ENCODE results near the gene APOC1.
"Not testable (repeated sequence)": the region's sequence is repeated elsewhere in the genome, so short reads cannot be mapped to it uniquely, and the experiment has no call there.

The APOC1 gene

GRCh38 chr19:44914433-44915206, at the start of gene APOC1:
APOC1 (plus strand) TSS chr19:44914608; CDS start chr19:44914892, 284 bp downstream.
- DNase-seq (ENCODE audit: extremely low read depth in 1 of 2, low read depth in 1 of 2) = peak; percentile 57 to 71

DNA sequence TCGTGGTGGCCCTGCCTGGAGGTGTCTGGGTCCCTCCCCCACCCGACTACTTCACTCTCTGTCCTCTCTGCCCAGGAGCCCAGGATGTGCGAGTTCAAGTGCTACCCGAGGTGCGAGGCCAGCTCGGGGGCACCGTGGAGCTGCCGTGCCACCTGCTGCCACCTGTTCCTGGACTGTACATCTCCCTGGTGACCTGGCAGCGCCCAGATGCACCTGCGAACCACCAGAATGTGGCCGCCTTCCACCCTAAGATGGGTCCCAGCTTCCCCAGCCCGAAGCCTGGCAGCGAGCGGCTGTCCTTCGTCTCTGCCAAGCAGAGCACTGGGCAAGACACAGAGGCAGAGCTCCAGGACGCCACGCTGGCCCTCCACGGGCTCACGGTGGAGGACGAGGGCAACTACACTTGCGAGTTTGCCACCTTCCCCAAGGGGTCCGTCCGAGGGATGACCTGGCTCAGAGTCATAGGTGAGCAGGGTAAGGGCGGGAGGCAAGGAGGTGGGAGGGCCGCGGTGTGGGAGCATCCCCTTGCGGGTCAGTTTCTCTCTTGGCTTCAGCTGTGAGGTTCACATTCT, 49.1 kb upstream of the APOC1 start:
- no peak for DNase-seq (ENCODE audit: extremely low read depth in 1 of 2, low read depth in 1 of 2)

GRCh38 chr19:44866664-44867063, 47.7 kb upstream of the APOC1 start:
- no peak for DNase-seq (ENCODE audit: extremely low read depth in 1 of 2, low read depth in 1 of 2)

DNA sequence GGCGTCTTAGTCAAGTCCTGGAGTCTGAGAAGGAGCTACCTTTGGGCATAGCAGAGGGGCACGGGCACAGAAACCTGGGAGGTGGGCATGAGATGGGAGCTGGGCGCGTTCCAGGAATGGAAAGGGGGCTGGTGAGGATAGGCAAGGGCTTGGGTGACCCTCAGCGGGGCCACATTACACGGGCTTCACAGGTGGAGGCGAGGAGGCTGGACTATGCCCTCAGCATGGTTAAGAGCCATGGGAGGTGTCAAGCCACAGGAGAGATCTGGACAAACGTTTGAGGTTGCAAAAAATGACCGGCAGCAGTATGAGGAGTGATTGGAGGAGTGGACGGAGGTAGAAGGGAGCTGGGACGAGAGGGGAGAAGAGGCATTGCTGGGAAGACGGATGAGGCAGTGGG, 46.8 kb upstream of the APOC1 start:
- DNase-seq (ENCODE audit: extremely low read depth in 1 of 2, low read depth in 1 of 2) = no peak

GRCh38 chr19:44869733-44870470, 44.5 kb upstream of the APOC1 start:
- DNase-seq (ENCODE audit: extremely low read depth in 1 of 2, low read depth in 1 of 2) = no peak

GRCh38 chr19:44871809-44872208, 42.6 kb upstream of the APOC1 start:
- DNase-seq (ENCODE audit: extremely low read depth in 1 of 2, low read depth in 1 of 2) = no peak

DNA sequence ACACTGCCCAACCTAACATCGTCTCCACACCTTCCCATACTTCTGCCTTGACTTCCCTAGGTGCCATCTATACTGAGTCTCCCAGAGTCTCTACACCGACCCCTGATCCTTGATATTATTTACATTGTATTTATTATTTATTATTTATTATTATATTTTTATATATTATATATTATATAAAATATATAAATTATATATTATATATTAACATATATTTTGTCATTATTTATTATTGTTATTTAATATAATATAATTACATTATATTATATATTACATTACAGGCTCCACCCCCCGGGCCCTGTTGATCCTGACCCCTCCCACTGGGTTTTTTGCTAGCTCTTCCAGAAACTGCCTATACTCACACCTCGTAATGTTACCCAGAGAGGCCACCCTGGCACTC, 41.7 kb upstream of the APOC1 start:
- DNase-seq (ENCODE audit: extremely low read depth in 1 of 2, low read depth in 1 of 2) = no peak

GRCh38 chr19:44874317-44874716, 40.1 kb upstream of the APOC1 start:
- DNase-seq (ENCODE audit: extremely low read depth in 1 of 2, low read depth in 1 of 2) = no peak

DNA sequence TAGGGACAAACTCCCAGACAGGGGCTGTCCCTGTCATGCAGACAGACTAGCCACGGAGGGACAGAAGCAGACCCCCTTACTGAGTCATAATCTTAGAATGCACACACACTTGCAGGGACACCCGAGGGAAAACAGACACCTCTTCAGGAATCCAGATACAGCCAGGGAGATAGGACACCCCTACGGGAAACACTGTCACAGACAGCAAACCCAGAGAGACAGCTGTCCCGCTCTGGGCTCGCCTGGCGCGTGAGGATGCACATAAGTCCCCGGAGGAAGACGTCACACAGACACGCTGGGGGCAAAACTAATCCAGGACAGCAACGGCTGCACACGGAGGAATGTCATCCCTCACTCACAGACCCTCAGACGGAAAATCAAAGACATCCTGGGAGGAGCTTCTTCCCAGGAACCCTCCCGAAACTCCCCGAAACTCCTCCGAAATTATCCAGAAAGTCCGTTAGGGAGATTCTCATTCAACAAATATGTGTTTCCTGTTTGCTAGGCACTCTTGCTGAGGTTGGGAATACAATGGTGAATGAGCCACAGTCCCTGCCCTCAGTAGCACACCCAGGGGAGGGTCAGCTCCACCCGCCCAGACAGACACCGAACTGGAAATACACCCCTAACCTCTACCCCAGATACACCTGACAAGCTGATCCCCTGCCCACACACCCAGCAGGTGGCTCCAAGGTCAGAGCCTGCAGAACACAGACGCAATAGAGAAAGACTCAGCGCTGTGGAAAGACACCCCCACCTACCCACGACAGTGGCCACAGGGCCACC, 38.5 kb upstream of the APOC1 start:
- DNase-seq (ENCODE audit: extremely low read depth in 1 of 2, low read depth in 1 of 2) = no peak

- DNase-seq (ENCODE audit: extremely low read depth in 1 of 2, low read depth in 1 of 2) = no peak
Observed at GRCh38 chr19:44876930-44877535, 37.4 kb upstream of the APOC1 start.

DNA sequence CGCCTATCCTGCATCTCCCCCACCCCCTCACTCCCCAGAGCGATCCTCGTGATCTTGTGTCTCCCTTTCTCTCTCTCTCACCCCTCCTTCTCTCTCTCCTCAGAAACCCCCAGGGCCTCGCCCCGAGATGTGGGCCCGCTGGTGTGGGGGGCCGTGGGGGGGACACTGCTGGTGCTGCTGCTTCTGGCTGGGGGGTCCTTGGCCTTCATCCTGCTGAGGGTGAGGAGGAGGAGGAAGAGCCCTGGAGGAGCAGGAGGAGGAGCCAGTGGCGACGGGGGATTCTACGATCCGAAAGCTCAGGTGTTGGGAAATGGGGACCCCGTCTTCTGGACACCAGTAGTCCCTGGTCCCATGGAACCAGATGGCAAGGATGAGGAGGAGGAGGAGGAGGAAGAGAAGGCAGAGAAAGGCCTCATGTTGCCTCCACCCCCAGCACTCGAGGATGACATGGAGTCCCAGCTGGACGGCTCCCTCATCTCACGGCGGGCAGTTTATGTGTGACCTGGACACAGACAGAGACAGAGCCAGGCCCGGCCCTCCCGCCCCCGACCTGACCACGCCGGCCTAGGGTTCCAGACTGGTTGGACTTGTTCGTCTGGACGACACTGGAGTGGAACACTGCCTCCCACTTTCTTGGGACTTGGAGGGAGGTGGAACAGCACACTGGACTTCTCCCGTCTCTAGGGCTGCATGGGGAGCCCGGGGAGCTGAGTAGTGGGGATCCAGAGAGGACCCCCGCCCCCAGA, 36.1 kb upstream of the APOC1 start:
- no peak for DNase-seq (ENCODE audit: extremely low read depth in 1 of 2, low read depth in 1 of 2)

DNA sequence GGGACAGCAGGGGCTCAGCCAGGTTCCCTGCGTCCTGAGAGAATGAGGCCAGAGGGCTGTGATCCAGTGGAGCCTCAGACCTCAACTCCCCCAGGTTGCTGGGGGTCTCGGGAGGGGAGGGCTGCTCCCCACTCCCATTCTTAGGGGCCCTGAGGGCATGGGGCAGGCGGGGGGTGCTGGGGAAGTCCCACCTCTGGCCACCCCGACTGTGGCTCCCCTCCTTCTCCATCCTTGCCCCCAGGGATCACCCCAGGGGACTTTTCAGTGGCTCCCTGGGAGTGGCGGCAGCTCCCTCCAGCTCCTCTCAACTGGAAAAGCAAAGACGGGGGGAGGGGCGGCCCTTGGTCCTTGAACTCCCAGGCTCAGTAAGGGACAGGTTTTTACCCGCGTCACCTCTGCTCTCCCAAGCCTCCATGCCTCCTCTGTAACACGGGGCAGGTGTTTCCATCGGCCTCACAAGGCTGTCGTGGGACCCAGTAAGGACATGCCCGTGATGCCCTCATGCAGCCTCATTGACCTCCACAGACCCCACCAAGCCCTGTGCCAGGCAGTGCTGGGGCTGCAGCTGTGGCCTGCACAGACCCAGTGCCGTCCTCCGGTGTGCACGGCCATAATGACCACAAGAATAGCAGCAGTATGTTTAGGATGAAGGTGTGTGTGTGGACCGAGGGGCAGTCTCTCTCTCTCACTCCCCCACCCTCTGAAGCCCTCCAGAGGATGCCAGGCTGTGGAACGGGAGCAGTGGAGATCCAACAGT, 34.9 kb upstream of the APOC1 start:
- DNase-seq (ENCODE audit: extremely low read depth in 1 of 2, low read depth in 1 of 2) = no peak

DNA sequence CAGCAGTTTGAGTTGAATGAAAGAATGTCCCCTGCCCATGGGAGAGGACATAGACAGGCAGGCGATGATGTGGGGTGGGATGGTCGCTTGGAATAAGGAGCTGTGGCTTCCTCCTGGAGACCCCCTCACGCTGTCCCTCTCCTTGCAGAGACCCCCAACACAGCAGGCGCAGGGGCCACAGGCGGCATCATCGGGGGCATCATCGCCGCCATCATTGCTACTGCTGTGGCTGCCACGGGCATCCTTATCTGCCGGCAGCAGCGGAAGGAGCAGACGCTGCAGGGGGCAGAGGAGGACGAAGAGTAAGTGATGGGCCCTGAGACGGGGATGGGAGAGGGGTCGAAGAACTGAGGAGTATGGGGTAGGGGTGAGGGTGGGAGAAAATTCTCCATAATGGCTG, 32.3 kb upstream of the APOC1 start:
- no peak for DNase-seq (ENCODE audit: extremely low read depth in 1 of 2, low read depth in 1 of 2)

- DNase-seq (ENCODE audit: extremely low read depth in 1 of 2, low read depth in 1 of 2) = not testable (repeated sequence)
Observed at GRCh38 chr19:44882619-44883397, 31.6 kb upstream of the APOC1 start.

DNA sequence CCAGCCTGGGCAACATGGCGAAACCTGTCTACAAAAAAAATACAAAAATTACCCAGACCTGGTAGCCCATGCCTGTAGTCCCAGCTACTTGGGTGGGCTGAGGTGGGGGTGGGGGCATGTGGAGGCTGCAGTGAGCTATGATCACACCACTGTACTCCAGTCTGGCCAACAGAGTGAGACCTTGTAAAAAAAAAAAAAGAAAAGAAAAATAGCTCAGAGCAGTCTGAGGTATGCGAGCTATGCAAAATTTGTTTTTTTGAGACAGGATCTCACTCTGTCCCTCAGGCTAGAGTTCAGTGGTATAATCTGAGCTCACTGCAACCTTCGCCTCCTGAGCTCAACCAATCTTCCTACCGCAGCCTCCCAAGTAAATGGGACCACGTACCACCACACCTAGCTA, 30.5 kb upstream of the APOC1 start:
- no peak for DNase-seq (ENCODE audit: extremely low read depth in 1 of 2, low read depth in 1 of 2)

- DNase-seq (ENCODE audit: extremely low read depth in 1 of 2, low read depth in 1 of 2) = no peak
Observed at GRCh38 chr19:44884566-44884965, 29.8 kb upstream of the APOC1 start.

DNA sequence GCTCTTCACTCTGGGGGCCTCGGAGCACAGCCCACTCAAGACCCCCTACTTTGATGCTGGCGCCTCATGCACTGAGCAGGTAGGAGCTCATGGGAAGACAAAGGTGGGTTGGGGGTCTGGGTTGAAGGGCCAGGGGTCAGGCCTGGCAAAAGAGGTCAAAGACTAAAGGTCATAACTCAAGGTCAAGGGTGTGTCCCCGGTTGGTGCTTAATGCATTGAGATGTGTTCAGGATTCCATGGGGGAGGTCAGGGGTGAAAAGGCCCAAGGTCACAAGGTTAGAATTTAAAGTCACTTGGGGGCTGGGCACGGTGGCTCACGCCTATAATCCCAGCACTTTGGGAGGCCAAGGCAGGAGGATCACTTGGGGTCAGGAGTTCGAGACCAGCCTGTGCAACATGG, 28.3 kb upstream of the APOC1 start:
- DNase-seq (ENCODE audit: extremely low read depth in 1 of 2, low read depth in 1 of 2) = no peak

GRCh38 chr19:44887648-44888047, 26.8 kb upstream of the APOC1 start:
- no peak for DNase-seq (ENCODE audit: extremely low read depth in 1 of 2, low read depth in 1 of 2)

- DNase-seq (ENCODE audit: extremely low read depth in 1 of 2, low read depth in 1 of 2) = not testable (repeated sequence)
Observed at GRCh38 chr19:44888335-44888734, 26.1 kb upstream of the APOC1 start.
